ENCODE measurements around the gene PLCB1. TPM values are rescaled to one million over a fixed set of nuclear protein-coding genes. Genes with fewer than 3 reads are reported as not detected.
"Not testable (repeated sequence)": the region's sequence is repeated elsewhere in the genome, so short reads cannot be mapped to it uniquely, and the experiment has no call there.

The PLCB1 gene
- polyA plus RNA-seq, 1 donor (not counting 4 experiments of a cell fraction or from before 2014, with no cell fraction given): 0.37 TPM

DNA sequence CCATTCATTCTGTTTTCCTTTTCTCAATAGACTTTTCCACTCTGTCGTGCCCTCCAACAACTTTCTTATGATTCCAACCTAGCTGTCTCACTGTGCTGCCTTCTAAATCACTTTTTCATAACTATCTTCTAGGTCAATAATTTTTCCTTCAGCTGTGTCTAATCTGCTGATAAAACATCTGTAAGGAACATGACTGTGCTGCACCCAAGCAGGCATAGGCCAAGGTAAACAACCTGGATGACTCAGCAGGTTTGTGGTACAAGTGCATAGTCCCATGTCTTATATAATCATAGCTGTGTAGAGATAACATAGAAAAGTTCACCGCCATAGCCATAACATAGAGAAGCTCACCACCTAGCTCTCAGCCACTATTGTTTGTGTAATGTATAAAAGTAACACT, 332.3 kb downstream of the PLCB1 start:
- no peak overlapping the region for H3K4me2 ChIP-seq (ENCODE audit: control insufficient read depth, extremely low read depth, insufficient read depth, low read depth, low read length)
- no peak overlapping the region for H3K4me3 ChIP-seq (ENCODE audit: control insufficient read depth in 2 of 3, extremely low read depth in 1 of 3, insufficient read depth in 2 of 3, low read depth in 1 of 3, low read length in 3 of 3)

DNA sequence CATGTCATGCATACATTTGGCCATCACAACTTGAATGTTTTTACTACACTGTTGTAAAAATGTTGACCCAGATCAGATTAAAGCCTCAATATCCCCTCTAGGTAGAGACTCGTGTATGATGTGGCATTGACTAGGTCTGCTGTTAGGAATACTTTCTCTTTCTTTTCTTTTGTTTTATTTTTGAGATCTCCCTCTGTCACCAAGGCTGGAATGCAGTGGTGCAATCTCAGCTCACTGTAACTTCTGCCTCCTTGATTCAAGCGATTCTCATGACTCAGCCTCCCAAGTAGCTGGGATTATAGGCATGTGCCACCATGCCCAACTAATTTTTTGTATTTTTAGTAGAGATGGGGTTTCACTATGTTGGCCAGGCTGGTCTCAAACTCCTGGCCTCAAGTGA, 334.7 kb downstream of the PLCB1 start:
- H3K27ac ChIP-seq (ENCODE audit: control insufficient read depth, insufficient read depth, low read length); H3K4me1 ChIP-seq (ENCODE audit: control insufficient read depth, extremely low read depth, insufficient read depth, low read length); H3K9ac ChIP-seq (ENCODE audit: control insufficient read depth, extremely low read depth, insufficient read depth, low read length); FAIRE-seq; H3K4me2 ChIP-seq (ENCODE audit: control insufficient read depth, extremely low read depth, insufficient read depth, low read depth, low read length); H2AFZ ChIP-seq (ENCODE audit: control insufficient read depth, low read length); dilution Hi-C loops (cut with MboI; ENCODE audit: extremely low pct_ligation_motif_present, low sequenced_read_pairs); H3K4me3 ChIP-seq (ENCODE audit: control insufficient read depth in 2 of 3, extremely low read depth in 1 of 3, insufficient read depth in 2 of 3, low read depth in 1 of 3, low read length in 3 of 3); H3K36me3 ChIP-seq (ENCODE audit: control insufficient read depth in 2 of 2, extremely low read depth in 1 of 2, insufficient read depth in 2 of 2, low read length in 2 of 2); H4K20me1 ChIP-seq (ENCODE audit: control insufficient read depth, extremely low read depth, insufficient read depth, low read length); H3K9me1 ChIP-seq (ENCODE audit: control insufficient read depth, extremely low read depth, insufficient read depth, low read length); H3K79me2 ChIP-seq (ENCODE audit: control insufficient read depth, insufficient read depth, low read length); H3K27me3 ChIP-seq (ENCODE audit: control insufficient read depth, extremely low read depth, insufficient read depth, low read length); DNase-seq (ENCODE audit: low read depth, low spot score); H3K9me3 ChIP-seq (ENCODE audit: control insufficient read depth, low read depth, low read length): not testable (repeated sequence)

More for the DNA sequence above, 332.3 kb downstream of the PLCB1 start:
- dilution Hi-C loops (cut with MboI; ENCODE audit: extremely low pct_ligation_motif_present, low sequenced_read_pairs): no loop called here
- Histone ChIP-seq H3K79me2 (ENCODE audit: control insufficient read depth, insufficient read depth, low read length) (no peaks in the 10 kb centered on the region), H3K9ac (ENCODE audit: control insufficient read depth, extremely low read depth, insufficient read depth, low read length) (no peak overlapping the region), H3K36me3 (ENCODE audit: control insufficient read depth in 2 of 2, extremely low read depth in 1 of 2, insufficient read depth in 2 of 2, low read length in 2 of 2) (no peaks in the 10 kb centered on the region), H3K9me3 (ENCODE audit: control insufficient read depth, low read depth, low read length) (no peaks in the 10 kb centered on the region), H3K27me3 (ENCODE audit: control insufficient read depth, extremely low read depth, insufficient read depth, low read length) (no peaks in the 10 kb centered on the region), H3K9me1 (ENCODE audit: control insufficient read depth, extremely low read depth, insufficient read depth, low read length) (no peaks in the 10 kb centered on the region), H4K20me1 (ENCODE audit: control insufficient read depth, extremely low read depth, insufficient read depth, low read length) (no peaks in the 10 kb centered on the region), H3K4me1 (ENCODE audit: control insufficient read depth, extremely low read depth, insufficient read depth, low read length) (no peaks in the 10 kb centered on the region), H3K27ac (ENCODE audit: control insufficient read depth, insufficient read depth, low read length) (no peak overlapping the region), H2AFZ (ENCODE audit: control insufficient read depth, low read length) (no peak overlapping the region)
- no peak for FAIRE-seq
- DNase-seq (ENCODE audit: low read depth, low spot score): no peak
- no peak for TF ChIP-seq EZH2 (IDR thresholded peaks at IDR 0.05; ENCODE audit: low read length)

DNA sequence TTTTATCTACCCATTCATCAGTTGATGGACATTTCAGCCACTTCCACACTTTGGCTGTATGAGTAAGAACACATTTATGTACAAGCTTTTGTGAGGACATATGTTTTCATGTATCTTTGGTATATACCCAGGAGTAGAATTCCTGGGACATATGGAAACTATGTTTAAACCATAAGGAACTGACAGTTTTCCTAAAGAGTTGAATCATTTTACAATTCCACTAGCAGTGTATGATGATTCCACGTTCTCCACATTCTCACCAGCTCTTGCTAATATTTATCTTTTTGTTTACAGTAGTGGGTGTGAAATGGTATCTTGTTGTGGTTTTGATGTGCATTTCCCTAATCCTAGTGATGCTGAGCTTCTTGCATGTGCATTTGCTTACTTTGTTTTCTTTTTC, 338.1 kb downstream of the PLCB1 start:
- Histone ChIP-seq H4K20me1 (ENCODE audit: control insufficient read depth, extremely low read depth, insufficient read depth, low read length) (no peaks in the 10 kb centered on the region), H3K9me3 (ENCODE audit: control insufficient read depth, low read depth, low read length) (no peaks in the 10 kb centered on the region), H3K4me3 (ENCODE audit: control insufficient read depth in 2 of 3, extremely low read depth in 1 of 3, insufficient read depth in 2 of 3, low read depth in 1 of 3, low read length in 3 of 3) (no peak overlapping the region), H3K27me3 (ENCODE audit: control insufficient read depth, extremely low read depth, insufficient read depth, low read length) (no peaks in the 10 kb centered on the region), H3K9ac (ENCODE audit: control insufficient read depth, extremely low read depth, insufficient read depth, low read length) (no peak overlapping the region), H3K4me1 (ENCODE audit: control insufficient read depth, extremely low read depth, insufficient read depth, low read length) (no peaks in the 10 kb centered on the region), H3K27ac (ENCODE audit: control insufficient read depth, insufficient read depth, low read length) (no peak overlapping the region), H3K9me1 (ENCODE audit: control insufficient read depth, extremely low read depth, insufficient read depth, low read length) (no peaks in the 10 kb centered on the region), H3K36me3 (ENCODE audit: control insufficient read depth in 2 of 2, extremely low read depth in 1 of 2, insufficient read depth in 2 of 2, low read length in 2 of 2) (no peaks in the 10 kb centered on the region), H2AFZ (ENCODE audit: control insufficient read depth, low read length) (no peak overlapping the region), H3K79me2 (ENCODE audit: control insufficient read depth, insufficient read depth, low read length) (no peaks in the 10 kb centered on the region), H3K4me2 (ENCODE audit: control insufficient read depth, extremely low read depth, insufficient read depth, low read depth, low read length) (no peak overlapping the region)
- no peak for TF ChIP-seq EZH2 (IDR thresholded peaks at IDR 0.05; ENCODE audit: low read length)
- TF ChIP-seq, protein P1, sequence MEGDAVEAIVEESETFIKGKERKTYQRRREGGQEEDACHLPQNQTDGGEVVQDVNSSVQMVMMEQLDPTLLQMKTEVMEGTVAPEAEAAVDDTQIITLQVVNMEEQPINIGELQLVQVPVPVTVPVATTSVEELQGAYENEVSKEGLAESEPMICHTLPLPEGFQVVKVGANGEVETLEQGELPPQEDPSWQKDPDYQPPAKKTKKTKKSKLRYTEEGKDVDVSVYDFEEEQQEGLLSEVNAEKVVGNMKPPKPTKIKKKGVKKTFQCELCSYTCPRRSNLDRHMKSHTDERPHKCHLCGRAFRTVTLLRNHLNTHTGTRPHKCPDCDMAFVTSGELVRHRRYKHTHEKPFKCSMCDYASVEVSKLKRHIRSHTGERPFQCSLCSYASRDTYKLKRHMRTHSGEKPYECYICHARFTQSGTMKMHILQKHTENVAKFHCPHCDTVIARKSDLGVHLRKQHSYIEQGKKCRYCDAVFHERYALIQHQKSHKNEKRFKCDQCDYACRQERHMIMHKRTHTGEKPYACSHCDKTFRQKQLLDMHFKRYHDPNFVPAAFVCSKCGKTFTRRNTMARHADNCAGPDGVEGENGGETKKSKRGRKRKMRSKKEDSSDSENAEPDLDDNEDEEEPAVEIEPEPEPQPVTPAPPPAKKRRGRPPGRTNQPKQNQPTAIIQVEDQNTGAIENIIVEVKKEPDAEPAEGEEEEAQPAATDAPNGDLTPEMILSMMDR (optimal IDR thresholded peaks at IDR 0.05 in 1 of 3, IDR thresholded peaks at IDR 0.05 in 1 of 3, conservative IDR thresholded peaks at IDR 0.05 in 1 of 3; ENCODE audit: extremely low read depth in 1 of 3, insufficient read depth in 2 of 3, low read length in 3 of 3): no peak
- FAIRE-seq (no peak), DNase-seq (ENCODE audit: low read depth, low spot score) (no peak)
- dilution Hi-C loops (cut with MboI; ENCODE audit: extremely low pct_ligation_motif_present, low sequenced_read_pairs): no loop called here

Data from keratinocyte (primary cell).